Loucy (cell line): ENCODE data around the gene PHACTR1.

Source experiments
- EZH2phosphoT487 ChIP-seq: fragments of 200-600 bp; IDR thresholded peaks from 2 replicates; pipeline ENCODE4 v1.6.1; 2018; ENCODE audit warnings: antibody characterized with exemption, mild to moderate bottlenecking, moderate library complexity, borderline replicate concordance
- TF ChIP-seq, protein P1 (sequence below): fragments of 200-600 bp; sonication (generic); conservative IDR thresholded peaks from 2 replicates; pipeline ENCODE4 v1.5.1; 2014; ENCODE audit warnings: mild to moderate bottlenecking, antibody characterized with exemption, low read length

DNA sequence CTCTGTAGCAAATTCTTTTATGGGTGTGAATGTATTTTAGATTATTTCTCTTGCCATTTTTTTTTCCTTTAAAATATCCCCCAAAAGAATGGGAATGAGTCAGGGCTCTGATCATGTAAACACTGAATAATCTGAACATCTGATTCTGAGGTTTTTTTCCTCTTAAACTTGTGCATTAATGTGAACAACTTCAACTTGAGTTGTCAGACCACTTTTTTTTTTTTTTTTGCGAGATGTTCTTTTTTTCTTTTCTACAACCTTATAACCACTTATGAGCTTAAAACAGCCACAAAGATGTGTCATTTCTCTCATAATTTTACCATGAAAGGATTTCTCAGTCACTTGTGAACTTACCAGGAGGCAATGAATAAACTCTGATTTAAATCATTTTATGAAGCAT, 526.5 kb downstream of the PHACTR1 start:
- TF ChIP-seq, protein P1, sequence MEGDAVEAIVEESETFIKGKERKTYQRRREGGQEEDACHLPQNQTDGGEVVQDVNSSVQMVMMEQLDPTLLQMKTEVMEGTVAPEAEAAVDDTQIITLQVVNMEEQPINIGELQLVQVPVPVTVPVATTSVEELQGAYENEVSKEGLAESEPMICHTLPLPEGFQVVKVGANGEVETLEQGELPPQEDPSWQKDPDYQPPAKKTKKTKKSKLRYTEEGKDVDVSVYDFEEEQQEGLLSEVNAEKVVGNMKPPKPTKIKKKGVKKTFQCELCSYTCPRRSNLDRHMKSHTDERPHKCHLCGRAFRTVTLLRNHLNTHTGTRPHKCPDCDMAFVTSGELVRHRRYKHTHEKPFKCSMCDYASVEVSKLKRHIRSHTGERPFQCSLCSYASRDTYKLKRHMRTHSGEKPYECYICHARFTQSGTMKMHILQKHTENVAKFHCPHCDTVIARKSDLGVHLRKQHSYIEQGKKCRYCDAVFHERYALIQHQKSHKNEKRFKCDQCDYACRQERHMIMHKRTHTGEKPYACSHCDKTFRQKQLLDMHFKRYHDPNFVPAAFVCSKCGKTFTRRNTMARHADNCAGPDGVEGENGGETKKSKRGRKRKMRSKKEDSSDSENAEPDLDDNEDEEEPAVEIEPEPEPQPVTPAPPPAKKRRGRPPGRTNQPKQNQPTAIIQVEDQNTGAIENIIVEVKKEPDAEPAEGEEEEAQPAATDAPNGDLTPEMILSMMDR = no peak
- TF ChIP-seq EZH2phosphoT487 = no peak
